Measurements from ENCODE around the gene PREX1. TPM values are rescaled to one million over a fixed set of nuclear protein-coding genes. Genes with fewer than 3 reads are reported as not detected.
A peak's percentile ranks its signal among the peaks of the same experiment; 100 is the strongest.

PREX1 gene, protein sequence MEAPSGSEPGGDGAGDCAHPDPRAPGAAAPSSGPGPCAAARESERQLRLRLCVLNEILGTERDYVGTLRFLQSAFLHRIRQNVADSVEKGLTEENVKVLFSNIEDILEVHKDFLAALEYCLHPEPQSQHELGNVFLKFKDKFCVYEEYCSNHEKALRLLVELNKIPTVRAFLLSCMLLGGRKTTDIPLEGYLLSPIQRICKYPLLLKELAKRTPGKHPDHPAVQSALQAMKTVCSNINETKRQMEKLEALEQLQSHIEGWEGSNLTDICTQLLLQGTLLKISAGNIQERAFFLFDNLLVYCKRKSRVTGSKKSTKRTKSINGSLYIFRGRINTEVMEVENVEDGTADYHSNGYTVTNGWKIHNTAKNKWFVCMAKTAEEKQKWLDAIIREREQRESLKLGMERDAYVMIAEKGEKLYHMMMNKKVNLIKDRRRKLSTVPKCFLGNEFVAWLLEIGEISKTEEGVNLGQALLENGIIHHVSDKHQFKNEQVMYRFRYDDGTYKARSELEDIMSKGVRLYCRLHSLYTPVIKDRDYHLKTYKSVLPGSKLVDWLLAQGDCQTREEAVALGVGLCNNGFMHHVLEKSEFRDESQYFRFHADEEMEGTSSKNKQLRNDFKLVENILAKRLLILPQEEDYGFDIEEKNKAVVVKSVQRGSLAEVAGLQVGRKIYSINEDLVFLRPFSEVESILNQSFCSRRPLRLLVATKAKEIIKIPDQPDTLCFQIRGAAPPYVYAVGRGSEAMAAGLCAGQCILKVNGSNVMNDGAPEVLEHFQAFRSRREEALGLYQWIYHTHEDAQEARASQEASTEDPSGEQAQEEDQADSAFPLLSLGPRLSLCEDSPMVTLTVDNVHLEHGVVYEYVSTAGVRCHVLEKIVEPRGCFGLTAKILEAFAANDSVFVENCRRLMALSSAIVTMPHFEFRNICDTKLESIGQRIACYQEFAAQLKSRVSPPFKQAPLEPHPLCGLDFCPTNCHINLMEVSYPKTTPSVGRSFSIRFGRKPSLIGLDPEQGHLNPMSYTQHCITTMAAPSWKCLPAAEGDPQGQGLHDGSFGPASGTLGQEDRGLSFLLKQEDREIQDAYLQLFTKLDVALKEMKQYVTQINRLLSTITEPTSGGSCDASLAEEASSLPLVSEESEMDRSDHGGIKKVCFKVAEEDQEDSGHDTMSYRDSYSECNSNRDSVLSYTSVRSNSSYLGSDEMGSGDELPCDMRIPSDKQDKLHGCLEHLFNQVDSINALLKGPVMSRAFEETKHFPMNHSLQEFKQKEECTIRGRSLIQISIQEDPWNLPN (N-terminal part only)
- 12.7 and 14.1 TPM in 2 replicates for total RNA-seq

GRCh38 chr20:48827855-48828733, at the start of gene PREX1:
Gene PREX1, minus strand, starts transcription at chr20:48827999. Its CDS starts 139 bp downstream, at chr20:48827860.
- DNase-seq (ENCODE audit: insufficient read length, low spot score, missing footprints), result peak; percentile 97
- H3K4me1 ChIP-seq (ENCODE audit: insufficient read depth, low read length), result peaks cover 48% of the 10 kb centered on the region
- no peaks in the 10 kb centered on the region for H3K9me3 ChIP-seq (ENCODE audit: low read depth, low read length)
- no peaks in the 10 kb centered on the region for H3K79me2 ChIP-seq (ENCODE audit: insufficient read depth, low read length)
- no peaks in the 10 kb centered on the region for H4K20me1 ChIP-seq (ENCODE audit: insufficient read depth, low read length)
- no peaks in the 10 kb centered on the region for H3K36me3 ChIP-seq (ENCODE audit: insufficient read depth, low read length)
- H3K27ac ChIP-seq (ENCODE audit: low read depth, low read length), result no peak within 1 kb of the TSS
- H2AFZ ChIP-seq (ENCODE audit: low read length), result peak within 1 kb of the TSS; percentile 56
- peak within 1 kb of the TSS; percentile 79 for H3K4me2 ChIP-seq (ENCODE audit: insufficient read depth, low read length)
- H3K4me3 ChIP-seq (ENCODE audit: insufficient read depth, low read length), result peak within 1 kb of the TSS; percentile 73
- H3K27me3 ChIP-seq (ENCODE audit: insufficient read depth, low read length), result no peaks in the 10 kb centered on the region
- TF ChIP-seq, protein P1, sequence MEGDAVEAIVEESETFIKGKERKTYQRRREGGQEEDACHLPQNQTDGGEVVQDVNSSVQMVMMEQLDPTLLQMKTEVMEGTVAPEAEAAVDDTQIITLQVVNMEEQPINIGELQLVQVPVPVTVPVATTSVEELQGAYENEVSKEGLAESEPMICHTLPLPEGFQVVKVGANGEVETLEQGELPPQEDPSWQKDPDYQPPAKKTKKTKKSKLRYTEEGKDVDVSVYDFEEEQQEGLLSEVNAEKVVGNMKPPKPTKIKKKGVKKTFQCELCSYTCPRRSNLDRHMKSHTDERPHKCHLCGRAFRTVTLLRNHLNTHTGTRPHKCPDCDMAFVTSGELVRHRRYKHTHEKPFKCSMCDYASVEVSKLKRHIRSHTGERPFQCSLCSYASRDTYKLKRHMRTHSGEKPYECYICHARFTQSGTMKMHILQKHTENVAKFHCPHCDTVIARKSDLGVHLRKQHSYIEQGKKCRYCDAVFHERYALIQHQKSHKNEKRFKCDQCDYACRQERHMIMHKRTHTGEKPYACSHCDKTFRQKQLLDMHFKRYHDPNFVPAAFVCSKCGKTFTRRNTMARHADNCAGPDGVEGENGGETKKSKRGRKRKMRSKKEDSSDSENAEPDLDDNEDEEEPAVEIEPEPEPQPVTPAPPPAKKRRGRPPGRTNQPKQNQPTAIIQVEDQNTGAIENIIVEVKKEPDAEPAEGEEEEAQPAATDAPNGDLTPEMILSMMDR (IDR thresholded peaks at IDR 0.05; ENCODE audit: extremely low read depth, low read depth, low read length), result no peak

DNA sequence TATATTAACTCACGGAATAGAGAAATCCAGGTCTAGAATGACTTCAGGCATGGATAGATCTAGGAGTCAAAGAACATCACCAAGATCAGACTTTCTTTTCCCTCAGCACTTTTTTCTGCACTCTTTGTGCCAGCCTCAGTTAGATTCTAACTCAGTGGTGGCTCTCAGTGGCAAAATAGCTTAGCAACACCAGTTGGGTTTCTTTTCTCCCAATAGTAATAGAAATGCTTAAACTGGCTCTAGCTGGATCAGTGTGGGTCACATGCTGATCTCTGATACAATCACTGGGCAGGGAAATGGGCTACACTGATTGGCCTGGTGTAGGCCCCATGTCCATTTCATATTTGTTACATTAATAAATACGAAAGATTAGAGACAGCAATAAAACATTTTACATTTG, 49.5 kb upstream of the PREX1 start:
- TF ChIP-seq, protein P1 (IDR thresholded peaks at IDR 0.05; ENCODE audit: extremely low read depth, low read depth, low read length), result no peak
- Histone ChIP-seq H3K79me2 (ENCODE audit: insufficient read depth, low read length) (no peaks in the 10 kb centered on the region), H3K27ac (ENCODE audit: low read depth, low read length) (no peak overlapping the region), H3K4me3 (ENCODE audit: insufficient read depth, low read length) (no peak overlapping the region), H3K27me3 (ENCODE audit: insufficient read depth, low read length) (no peaks in the 10 kb centered on the region), H2AFZ (ENCODE audit: low read length) (no peak overlapping the region), H3K9me3 (ENCODE audit: low read depth, low read length) (no peaks in the 10 kb centered on the region), H4K20me1 (ENCODE audit: insufficient read depth, low read length) (no peaks in the 10 kb centered on the region), H3K4me1 (ENCODE audit: insufficient read depth, low read length) (no peaks in the 10 kb centered on the region), H3K36me3 (ENCODE audit: insufficient read depth, low read length) (no peaks in the 10 kb centered on the region), H3K4me2 (ENCODE audit: insufficient read depth, low read length) (no peak overlapping the region)
- no peak for DNase-seq (ENCODE audit: insufficient read length, low spot score, missing footprints)

DNA sequence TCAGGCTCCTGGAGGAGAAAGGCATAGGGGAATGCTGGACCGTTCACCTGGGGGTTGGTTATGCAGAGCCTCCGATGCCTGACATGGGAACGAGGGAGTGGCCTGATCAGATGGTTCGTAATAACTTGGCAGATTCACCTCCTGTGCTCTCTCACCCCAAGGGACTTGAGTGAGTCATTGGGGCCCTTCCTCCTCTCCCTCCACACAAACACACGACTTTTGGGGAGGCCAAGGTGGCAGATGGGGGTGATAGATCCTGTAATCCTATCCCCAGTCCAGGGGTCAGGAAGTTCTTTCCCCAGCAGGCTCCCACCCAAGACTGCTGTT, 48.1 kb upstream of the PREX1 start:
- Histone ChIP-seq H3K4me1 (ENCODE audit: insufficient read depth, low read length) (no peaks in the 10 kb centered on the region), H3K27me3 (ENCODE audit: insufficient read depth, low read length) (no peaks in the 10 kb centered on the region), H3K9me3 (ENCODE audit: low read depth, low read length) (no peaks in the 10 kb centered on the region), H3K4me3 (ENCODE audit: insufficient read depth, low read length) (no peak overlapping the region), H3K36me3 (ENCODE audit: insufficient read depth, low read length) (no peaks in the 10 kb centered on the region), H3K79me2 (ENCODE audit: insufficient read depth, low read length) (no peaks in the 10 kb centered on the region), H2AFZ (ENCODE audit: low read length) (peak overlapping the region; percentile 36), H3K4me2 (ENCODE audit: insufficient read depth, low read length) (no peak overlapping the region), H4K20me1 (ENCODE audit: insufficient read depth, low read length) (no peaks in the 10 kb centered on the region), H3K27ac (ENCODE audit: low read depth, low read length) (no peak overlapping the region)
- peak; percentile 89 for DNase-seq (ENCODE audit: insufficient read length, low spot score, missing footprints)
- TF ChIP-seq, protein P1 (IDR thresholded peaks at IDR 0.05; ENCODE audit: extremely low read depth, low read depth, low read length), result no peak

All from osteoblast (primary cell).